ENCODE data around the gene EXD3. TPM values are rescaled to one million over a fixed set of nuclear protein-coding genes. Genes with fewer than 3 reads are reported as not detected.

The EXD3 gene
- polyA plus RNA-seq, 2 of the 4 experiments (the other 2 are of a cell fraction), result 3.4 to 4.5 TPM

DNA sequence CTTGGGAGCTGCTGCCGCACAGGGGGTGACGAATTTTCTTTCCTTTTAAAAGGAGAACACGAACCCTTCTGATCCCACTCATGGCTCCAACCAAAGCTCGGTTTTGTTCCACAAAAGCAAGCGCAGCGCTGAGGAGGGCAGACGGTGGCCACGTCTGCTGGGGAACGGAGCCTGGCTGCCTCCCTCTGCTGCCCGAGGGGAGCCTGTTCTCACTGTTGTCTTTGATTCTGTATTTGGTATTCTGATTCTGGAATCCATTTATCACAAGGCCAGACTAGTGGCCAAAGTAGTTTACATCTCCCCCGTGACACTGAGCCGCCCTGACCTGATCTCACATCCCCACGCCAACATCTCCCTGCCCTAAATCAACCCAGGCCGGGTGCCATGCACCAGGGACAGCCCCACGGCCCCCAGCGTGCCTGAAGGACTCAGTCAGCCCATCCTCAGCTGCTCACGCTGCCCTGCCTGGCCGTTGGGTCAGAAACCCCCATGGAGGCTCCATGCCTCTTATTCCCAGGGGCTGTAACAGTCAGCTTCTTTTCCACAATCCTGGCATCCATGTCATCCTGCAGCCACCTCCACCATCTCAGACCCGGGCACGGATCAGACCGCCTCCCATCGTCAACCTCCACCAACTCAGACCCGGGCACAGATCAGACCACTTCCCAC, 42.9 kb upstream of the EXD3 start (continued):
- TF ChIP-seq ESRRA (IDR thresholded peaks at IDR 0.05; ENCODE audit: borderline replicate concordance, low read length) (no peak), HDAC2 (IDR thresholded peaks at IDR 0.05) (no peak), POLR2A (IDR thresholded peaks at IDR 0.05; ENCODE audit: low read length) (no peak), EHMT2 (IDR thresholded peaks at IDR 0.05; ENCODE audit: low read depth) (no peak), FOSL2 (IDR thresholded peaks at IDR 0.05) (no peak), FOSL2 (CRISPR knock-in tag; IDR thresholded peaks at IDR 0.05) (no peak)

DNA sequence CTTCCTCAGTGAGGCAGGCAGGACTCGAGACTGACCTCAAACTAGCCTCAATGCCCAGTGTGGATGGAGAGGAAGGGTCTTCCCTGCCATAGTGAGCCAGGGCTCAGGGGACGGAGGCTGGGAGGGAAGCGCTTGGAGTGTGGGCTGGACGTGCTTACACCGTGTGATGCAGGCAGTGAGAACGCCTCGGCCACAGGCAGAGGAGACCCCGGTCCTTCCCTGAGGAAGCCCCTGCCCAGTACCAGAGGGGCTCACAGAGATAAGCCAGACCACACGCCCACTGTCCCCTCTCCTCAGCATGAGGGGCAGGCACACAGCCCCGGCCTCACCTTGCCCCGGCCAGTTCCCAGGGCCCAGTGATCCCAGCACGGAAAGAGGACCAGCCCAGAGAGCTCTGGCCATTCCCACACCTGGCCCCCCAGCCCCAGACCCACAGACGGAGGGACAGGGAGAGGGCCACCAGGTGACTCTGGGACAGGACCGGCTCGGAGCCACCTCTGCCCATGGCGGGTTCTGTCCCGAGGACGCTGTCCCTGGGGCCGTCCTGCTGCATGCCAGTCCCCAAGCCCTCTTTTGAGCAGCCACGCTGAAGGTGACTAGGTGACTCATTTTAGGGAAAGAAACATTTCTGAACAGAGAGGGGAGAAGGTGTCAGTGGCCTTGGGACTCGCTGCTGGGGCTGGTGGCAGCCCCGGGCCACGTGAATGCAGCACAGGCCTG, 42.2 kb upstream of the EXD3 start:
- 80% methylated on average over 22 of the region's 23 CpGs for WGBS (ENCODE audit: missing lambda C conversion rate)
- POLR2A ChIA-PET, result no interaction called here
- DNase-seq (ENCODE audit: low read depth in 1 of 2, low spot score in 1 of 2) (no peak), FAIRE-seq (no peak), ATAC-seq (no peak)
- H3K4me2 ChIP-seq, result no peak overlapping the region
- no peak overlapping the region for H3K4me3 ChIP-seq
- no peaks in the 10 kb centered on the region for H3K4me1 ChIP-seq
- no peaks in the 10 kb centered on the region for H3K9me3 ChIP-seq
- no peak overlapping the region for H3K27ac ChIP-seq
- CTCF ChIA-PET, result interaction anchor here (0.8 kb wide), 1 partner anchor 48 kb away, joined by 5 read pairs; no protein-coding TSS in a partner anchor
- no peak for TF ChIP-seq RCOR1 (IDR thresholded peaks at IDR 0.05; ENCODE audit: low read depth, low read length)
- no peak for TF ChIP-seq NR3C1 (IDR thresholded peaks at IDR 0.05)

GRCh38 chr9:137464291-137464999, 41.5 kb upstream of the EXD3 start:
- ChIA-PET POLR2A (no interaction called here), CTCF (interaction anchor here (0.8 to 2.4 kb wide), 3 partner anchors 19 to 170 kb away, joined by 4 to 16 read pairs (median 5); no protein-coding TSS in a partner anchor)
- Histone ChIP-seq H3K4me3 (no peak overlapping the region), H3K4me1 (peaks cover 5% of the 10 kb centered on the region), H3K4me2 (no peak overlapping the region), H3K9me3 (no peaks in the 10 kb centered on the region), H3K27ac (no peak overlapping the region)
- TF ChIP-seq MAFK (IDR thresholded peaks at IDR 0.05; ENCODE audit: partially characterized antibody) (no peak), GATA3 (IDR thresholded peaks at IDR 0.05; ENCODE audit: borderline replicate concordance) (no peak), POLR2A (IDR thresholded peaks at IDR 0.05; ENCODE audit: low read length) (no peak), RAD21 (conservative IDR thresholded peaks at IDR 0.05 in 1 of 2, IDR thresholded peaks at IDR 0.05 in 1 of 2) (no peak), TP53 (CRISPR knock-in tag; IDR thresholded peaks at IDR 0.05) (no peak), FOXS1 (CRISPR knock-in tag; IDR thresholded peaks at IDR 0.05) (no peak), BHLHE40 (IDR thresholded peaks at IDR 0.05; ENCODE audit: low read depth, low read length) (no peak), ATOH8 (CRISPR knock-in tag; IDR thresholded peaks at IDR 0.05; ENCODE audit: low read depth) (no peak), ZC3H11A (IDR thresholded peaks at IDR 0.05) (no peak), ZSCAN20 (CRISPR knock-in tag; IDR thresholded peaks at IDR 0.05) (no peak), USF2 (IDR thresholded peaks at IDR 0.05) (no peak), EP300 (IDR thresholded peaks at IDR 0.05) (no peak), E2F6 (IDR thresholded peaks at IDR 0.05; ENCODE audit: borderline replicate concordance, low read depth) (no peak), KDM1A (IDR thresholded peaks at IDR 0.05; ENCODE audit: low read depth) (no peak), REST (IDR thresholded peaks at IDR 0.05) (no peak), EHMT2 (IDR thresholded peaks at IDR 0.05; ENCODE audit: low read depth) (no peak), CBX2 (IDR thresholded peaks at IDR 0.05; ENCODE audit: borderline replicate concordance, low read depth) (no peak), ZNF302 (CRISPR knock-in tag; IDR thresholded peaks at IDR 0.05) (no peak), RFX5 (IDR thresholded peaks at IDR 0.05) (no peak)
- FAIRE-seq (no peak), ATAC-seq (no peak), DNase-seq (ENCODE audit: low read depth in 1 of 2, low spot score in 1 of 2) (no peak)
- 80% methylated on average over 24 of the region's 28 CpGs for WGBS (ENCODE audit: missing lambda C conversion rate)
